K562 (cell line): ENCODE results near the gene CR2. TPM values are rescaled to one million over a fixed set of nuclear protein-coding genes. Genes with fewer than 3 reads are reported as not detected.
A peak's percentile ranks its signal among the peaks of the same experiment; 100 is the strongest.

Experiments
- BRD4 ChIP-seq: fragments of 200-600 bp; sonication (generic); IDR thresholded peaks from 2 replicates; pipeline ENCODE4 v1.6.1; 2017; ENCODE audit warnings: inconsistent platforms
- CBFA2T3 ChIP-seq: fragments of 450-650 bp; IDR thresholded peaks from 2 replicates; pipeline ENCODE4 v1.6.1; 2017
- CEBPG ChIP-seq, 3 experiments: fragments of 200-800 bp in 1 of 3; sonication (Bioruptor generic) in 1 of 3; sonication (generic) in 1 of 3; formaldehyde crosslinking in 1 of 3; IDR thresholded peaks in 2 of 3; conservative IDR thresholded peaks in 1 of 3; 2 replicates each; pipeline versions ENCODE4 v1.6.1 to v1.8.0; 2016 to 2022; ENCODE audit warnings: missing compliant biosample characterization in 2 of 3, missing genetic modification characterization in 2 of 3, mild to moderate bottlenecking in 1 of 3, missing genetic modification reagents in 1 of 3
- EP300 ChIP-seq: IDR thresholded peaks from 2 replicates; pipeline ENCODE4 v1.6.1; 2012; ENCODE audit warnings: low read length, improper control_type of control experiment
- NCOR1 ChIP-seq: fragments of 450-650 bp; IDR thresholded peaks from 2 replicates; pipeline ENCODE4 v1.6.1; 2016; ENCODE audit warnings: mild to moderate bottlenecking, moderate library complexity
- PML ChIP-seq: IDR thresholded peaks from 2 replicates; pipeline ENCODE4 v1.6.1; 2012; ENCODE audit warnings: low read length, inconsistent platforms
- SAFB2 ChIP-seq: fragments of 200-400 bp; formaldehyde crosslinking; IDR thresholded peaks from 2 replicates; pipeline ENCODE4 v1.6.1; 2018; ENCODE audit warnings: borderline replicate concordance, low read length, low read depth, moderate library complexity; ENCODE audit not compliant: severe bottlenecking
- STAT5A ChIP-seq: IDR thresholded peaks from 2 replicates; pipeline ENCODE4 v1.6.1; 2012; ENCODE audit warnings: low read length, inconsistent platforms, borderline replicate concordance
- TAL1 ChIP-seq: fragments of 450-650 bp; IDR thresholded peaks from 2 replicates; pipeline ENCODE4 v1.6.1; 2016; ENCODE audit warnings: mild to moderate bottlenecking
- ZNF146 ChIP-seq: IDR thresholded peaks from one replicate; pipeline ENCODE4 v1.6.1; 2018; ENCODE audit warnings: missing compliant biosample characterization; ENCODE audit not compliant: unreplicated experiment
- polyA plus RNA-seq, 8 experiments: library from polyadenylated mRNA; depleted of rRNA in 4 of 8; stranded (reverse) in 5 of 8; unstranded in 3 of 8; fragments of >200 nt; fragmentation: Nextera tagmentation in 2 of 8; fragmentation: Illumina TruSeq in 1 of 8; extraction: Ambion mirVana in 2 of 8; extraction: Trizol in 1 of 8; gene quantifications; 2 replicates each; pipeline versions ENCODE4 v1.2.1 to v1.2.3, GENCODE V29; 2011 to 2014; ENCODE audit warnings: inconsistent platforms in 1 of 8, missing spikeins in 1 of 8
- total RNA-seq, 7 experiments: library from RNA; depleted of rRNA in 6 of 7; stranded (reverse); fragments of >200 nt in 6 of 7; fragmentation: Illumina TruSeq in 2 of 7; extraction: Trizol in 2 of 7; gene quantifications; 2 replicates each; pipeline versions ENCODE4 v1.2.1 to v1.2.3, GENCODE V29; 2011 to 2021; ENCODE audit warnings: low replicate concordance in 1 of 7
- TF ChIP-seq, protein P1 (sequence below), 2 experiments: fragments of 450-650 bp in 1 of 2; sonication (generic) in 1 of 2; formaldehyde crosslinking in 1 of 2; IDR thresholded peaks in 1 of 2; conservative IDR thresholded peaks in 1 of 2; 2 replicates each; pipeline versions ENCODE4 v1.6.1 to v1.8.1; 2016 to 2023; ENCODE audit warnings: mild to moderate bottlenecking in 2 of 2, moderate library complexity in 2 of 2, inconsistent platforms in 1 of 2, missing genetic modification reagents in 1 of 2
- TF ChIP-seq, protein P2 (sequence below): fragments of 450-650 bp; formaldehyde crosslinking; IDR thresholded peaks from 2 replicates; pipeline ENCODE4 v1.4.0; 2020; ENCODE audit warnings: mild to moderate bottlenecking, moderate library complexity
- TF ChIP-seq, protein P3 (sequence below), 2 experiments: IDR thresholded peaks in 1 of 2; conservative IDR thresholded peaks in 1 of 2; 2 replicates each; pipeline ENCODE4 v1.6.1; 2016; ENCODE audit warnings: low read depth in 2 of 2, mild to moderate bottlenecking in 1 of 2, missing compliant biosample characterization in 1 of 2, missing genetic modification characterization in 1 of 2, moderate library complexity in 1 of 2
- TF ChIP-seq, protein P4 (sequence below): sonication (generic); IDR thresholded peaks from 2 replicates; pipeline ENCODE4 v1.6.1; 2016

Gene CR2
- total and polyA plus RNA-seq, 9 of the 15 experiments (the other 6 are each of a cell fraction or from before 2014, with no cell fraction given): 0.07 to 0.67 (median 0.37) TPM

DNA sequence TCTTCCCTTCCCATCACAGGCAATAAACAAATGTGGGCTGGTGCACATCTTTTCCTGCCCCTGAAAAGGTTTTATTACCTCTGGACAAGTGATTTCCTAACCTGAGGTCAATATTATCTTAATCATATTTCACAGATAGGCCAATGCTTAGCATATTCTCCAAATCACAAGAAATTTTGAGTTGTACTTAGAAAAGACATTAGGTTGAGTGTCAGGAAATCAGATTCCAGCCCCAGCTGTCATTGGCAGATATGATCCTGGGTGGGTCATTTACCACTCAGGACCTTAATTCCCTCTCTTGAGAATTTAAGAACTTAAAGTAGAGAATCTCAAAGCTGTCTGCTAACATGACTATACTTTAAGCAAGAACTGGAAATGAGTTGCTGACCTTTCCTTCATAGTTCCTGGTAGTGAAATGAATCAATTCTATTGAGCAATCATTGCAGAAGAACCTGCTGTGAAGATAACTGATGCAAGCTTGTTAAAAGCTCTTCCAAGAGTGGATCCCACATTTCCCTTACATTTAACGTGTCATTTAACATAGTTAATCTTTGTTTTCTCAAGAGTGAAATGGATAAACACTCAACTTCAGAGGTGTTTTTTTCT is 46.4 kb upstream of the CR2 start (continued):
- TF ChIP-seq, protein P1, sequence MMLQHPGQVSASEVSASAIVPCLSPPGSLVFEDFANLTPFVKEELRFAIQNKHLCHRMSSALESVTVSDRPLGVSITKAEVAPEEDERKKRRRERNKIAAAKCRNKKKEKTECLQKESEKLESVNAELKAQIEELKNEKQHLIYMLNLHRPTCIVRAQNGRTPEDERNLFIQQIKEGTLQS (IDR thresholded peaks at IDR 0.05): peak; percentile 39; the same call in 1 of the 2 replicates
- TF ChIP-seq, protein P1 (CRISPR knock-in tag; conservative IDR thresholded peaks at IDR 0.05): no peak
- TF ChIP-seq, protein P2, sequence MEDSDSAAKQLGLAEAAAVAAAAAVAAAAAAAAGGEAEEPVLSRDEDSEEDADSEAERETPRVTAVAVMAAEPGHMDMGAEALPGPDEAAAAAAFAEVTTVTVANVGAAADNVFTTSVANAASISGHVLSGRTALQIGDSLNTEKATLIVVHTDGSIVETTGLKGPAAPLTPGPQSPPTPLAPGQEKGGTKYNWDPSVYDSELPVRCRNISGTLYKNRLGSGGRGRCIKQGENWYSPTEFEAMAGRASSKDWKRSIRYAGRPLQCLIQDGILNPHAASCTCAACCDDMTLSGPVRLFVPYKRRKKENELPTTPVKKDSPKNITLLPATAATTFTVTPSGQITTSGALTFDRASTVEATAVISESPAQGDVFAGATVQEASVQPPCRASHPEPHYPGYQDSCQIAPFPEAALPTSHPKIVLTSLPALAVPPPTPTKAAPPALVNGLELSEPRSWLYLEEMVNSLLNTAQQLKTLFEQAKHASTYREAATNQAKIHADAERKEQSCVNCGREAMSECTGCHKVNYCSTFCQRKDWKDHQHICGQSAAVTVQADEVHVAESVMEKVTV (CRISPR knock-in tag): no peak
- TF ChIP-seq CBFA2T3 (peak; percentile 65), NCOR1 (0 out of 2 replicates have a peak, but pooled peaks have one; percentile 18), TAL1 (peak; percentile 76), EP300 (peak; percentile 42), BRD4 (no peak), STAT5A (peak; percentile 46; the same call in 1 of the 2 replicates), ZNF146 (no peak), PML (peak; percentile 36; the same call in 1 of the 2 replicates), SAFB2 (no peak), CEBPG (CRISPR knock-in tag; IDR thresholded peaks at IDR 0.05) (peak; percentile 77), CEBPG (tag; conservative IDR thresholded peaks at IDR 0.05 in 1 of 2, IDR thresholded peaks at IDR 0.05 in 1 of 2) (peak; percentile 98 to 99)
- TF ChIP-seq, protein P3, sequence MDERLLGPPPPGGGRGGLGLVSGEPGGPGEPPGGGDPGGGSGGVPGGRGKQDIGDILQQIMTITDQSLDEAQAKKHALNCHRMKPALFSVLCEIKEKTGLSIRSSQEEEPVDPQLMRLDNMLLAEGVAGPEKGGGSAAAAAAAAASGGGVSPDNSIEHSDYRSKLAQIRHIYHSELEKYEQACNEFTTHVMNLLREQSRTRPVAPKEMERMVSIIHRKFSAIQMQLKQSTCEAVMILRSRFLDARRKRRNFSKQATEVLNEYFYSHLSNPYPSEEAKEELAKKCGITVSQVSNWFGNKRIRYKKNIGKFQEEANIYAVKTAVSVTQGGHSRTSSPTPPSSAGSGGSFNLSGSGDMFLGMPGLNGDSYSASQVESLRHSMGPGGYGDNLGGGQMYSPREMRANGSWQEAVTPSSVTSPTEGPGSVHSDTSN (CRISPR knock-in tag; IDR thresholded peaks at IDR 0.05; ENCODE audit: low read depth): no peak
- TF ChIP-seq, protein P3 (tag; conservative IDR thresholded peaks at IDR 0.05; ENCODE audit: low read depth): no peak; the same call in 1 of the 2 replicates
- TF ChIP-seq, protein P4, sequence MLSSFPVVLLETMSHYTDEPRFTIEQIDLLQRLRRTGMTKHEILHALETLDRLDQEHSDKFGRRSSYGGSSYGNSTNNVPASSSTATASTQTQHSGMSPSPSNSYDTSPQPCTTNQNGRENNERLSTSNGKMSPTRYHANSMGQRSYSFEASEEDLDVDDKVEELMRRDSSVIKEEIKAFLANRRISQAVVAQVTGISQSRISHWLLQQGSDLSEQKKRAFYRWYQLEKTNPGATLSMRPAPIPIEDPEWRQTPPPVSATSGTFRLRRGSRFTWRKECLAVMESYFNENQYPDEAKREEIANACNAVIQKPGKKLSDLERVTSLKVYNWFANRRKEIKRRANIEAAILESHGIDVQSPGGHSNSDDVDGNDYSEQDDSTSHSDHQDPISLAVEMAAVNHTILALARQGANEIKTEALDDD: no peak
